ENCODE measurements around the gene IFT27.

GRCh38 chr22:36822581-36822980, 46.7 kb upstream of the IFT27 start:
- no peak for TF ChIP-seq POLR2A (IDR thresholded peaks at IDR 0.05)
- TF ChIP-seq CTCF (IDR thresholded peaks at IDR 0.05): no peak
